A549 (cell line): ENCODE data around the gene SPA17. TPM values are rescaled to one million over a fixed set of nuclear protein-coding genes. Genes with fewer than 3 reads are reported as not detected.

Experiments
- ATAC-seq, 2 experiments: fragments of 200-7000 bp in 1 of 2; fragments of >200 bp in 1 of 2; cut with Nextera tagmentation in 1 of 2; cut with Tn5 transposase in 1 of 2; 3 replicates each; pipeline versions ENCODE4 v1.8.0 to v1.9.1; 2018 to 2020; ENCODE audit warnings: mild to moderate bottlenecking in 1 of 2, moderate library complexity in 1 of 2
- CTCF ChIA-PET: fragments of 300-600 bp; sonication (Branson Sonifier 250); formaldehyde crosslinking; extraction: SDS; loops from one replicate; lab custom pipeline; 2021; ENCODE audit warnings: antibody characterized with exemption, inconsistent platforms; lab: Yijun Ruan, JAX
- POLR2A ChIA-PET: fragments of 350-600 bp; formaldehyde crosslinking; extraction: SDS; loops from one replicate; lab custom pipeline; 2021; ENCODE audit warnings: antibody characterized with exemption, inconsistent platforms; lab: Yijun Ruan, JAX
- DNase-seq, 2 experiments: peaks; one replicate each; pipeline versions ENCODE4 v3.0.0 to v3.0.0-alpha.2; 2011 to 2016; ENCODE audit warnings: low read depth in 1 of 2, low spot score in 1 of 2
- FAIRE-seq: peaks from 2 replicates; lab custom pipeline; 2011; peaks lifted over from hg19 to GRCh38; lab: Jason Lieb, UNC
- H3K27ac ChIP-seq, 2 experiments: fragments of >200 bp; sonication (Bioruptor Twin); formaldehyde crosslinking; 3 replicates each; pipeline ENCODE4 v1.5.1; 2016 to 2017
- H3K4me1 ChIP-seq: fragments of >200 bp; sonication (Bioruptor Twin); formaldehyde crosslinking; 3 replicates; pipeline ENCODE4 v1.6.1; 2016
- H3K4me2 ChIP-seq: fragments of >200 bp; sonication (Bioruptor Twin); formaldehyde crosslinking; 3 replicates; pipeline ENCODE4 v1.6.1; 2016
- H3K4me3 ChIP-seq: fragments of >200 bp; sonication (Bioruptor Twin); formaldehyde crosslinking; 3 replicates; pipeline ENCODE4 v1.5.1; 2016
- H3K9me3 ChIP-seq: fragments of >200 bp; sonication (Bioruptor Twin); formaldehyde crosslinking; 3 replicates; pipeline ENCODE4 v1.6.1; 2016
- EHMT2 ChIP-seq: fragments of 200-600 bp; sonication (generic); IDR thresholded peaks from 2 replicates; pipeline ENCODE4 v1.6.1; 2016; ENCODE audit warnings: antibody characterized with exemption, low read depth, mild to moderate bottlenecking, moderate library complexity
- FOSB ChIP-seq: fragments of 250-450 bp; sonication (Bioruptor Pico); IDR thresholded peaks from 2 replicates; pipeline ENCODE4 v1.5.0; 2020; ENCODE audit warnings: mild to moderate bottlenecking, moderate library complexity
- FOSL2 ChIP-seq, 2 experiments: fragments of 450-650 bp in 1 of 2; fragments of >200 bp in 1 of 2; sonication (Bioruptor Twin) in 1 of 2; formaldehyde crosslinking; IDR thresholded peaks; 2 replicates each; pipeline versions ENCODE4 v1.5.0 to v1.6.1; 2016 to 2020; ENCODE audit warnings: mild to moderate bottlenecking in 1 of 2, moderate library complexity in 1 of 2
- GATA3 ChIP-seq: IDR thresholded peaks from 2 replicates; pipeline ENCODE4 v1.6.1; 2012; ENCODE audit warnings: borderline replicate concordance
- HOXB5 ChIP-seq: fragments of 250-450 bp; sonication (Bioruptor Pico); IDR thresholded peaks from 2 replicates; pipeline ENCODE4 v1.5.0; 2020; ENCODE audit warnings: mild to moderate bottlenecking, moderate library complexity
- KDM5A ChIP-seq: fragments of 200-600 bp; sonication (generic); IDR thresholded peaks from 2 replicates; pipeline ENCODE4 v1.6.1; 2016; ENCODE audit warnings: antibody characterized with exemption, mild to moderate bottlenecking
- NR3C1 ChIP-seq: fragments of >200 bp; sonication (Bioruptor Twin); formaldehyde crosslinking; IDR thresholded peaks from 3 replicates; pipeline ENCODE4 v1.6.1; 2017
- PHF8 ChIP-seq: fragments of 200-600 bp; sonication (generic); IDR thresholded peaks from 2 replicates; pipeline ENCODE4 v1.6.1; 2016; ENCODE audit warnings: low read depth, mild to moderate bottlenecking, antibody characterized with exemption, moderate library complexity, borderline replicate concordance
- RARB ChIP-seq: fragments of 250-450 bp; sonication (Bioruptor Pico); IDR thresholded peaks from 2 replicates; pipeline ENCODE4 v1.8.0; 2021; ENCODE audit warnings: mild to moderate bottlenecking, moderate library complexity
- RCOR1 ChIP-seq: fragments of 150-350 bp; IDR thresholded peaks from 2 replicates; pipeline ENCODE4 v1.6.1; 2014; ENCODE audit warnings: antibody characterized with exemption, low read length, low read depth
- RNF2 ChIP-seq: fragments of 200-600 bp; sonication (generic); IDR thresholded peaks from 2 replicates; pipeline ENCODE4 v1.6.1; 2016; ENCODE audit warnings: low read depth, mild to moderate bottlenecking, antibody characterized with exemption, moderate library complexity, borderline replicate concordance
- SMC3 ChIP-seq: fragments of >200 bp; sonication (Bioruptor Twin); formaldehyde crosslinking; IDR thresholded peaks from 3 replicates; pipeline ENCODE4 v1.6.1; 2018; ENCODE audit warnings: inconsistent platforms
- TP53 ChIP-seq: fragments of 250-450 bp; sonication (Bioruptor Pico); IDR thresholded peaks from 2 replicates; pipeline ENCODE4 v1.5.0; 2021; ENCODE audit warnings: mild to moderate bottlenecking, moderate library complexity
- WGBS: methylation state at CpG from one replicate; pipeline ENCODE4 v1.1.6; 2017; ENCODE audit errors: missing lambda C conversion rate; 5-methylcytosine and 5-hydroxymethylcytosine counted together
- polyA plus RNA-seq, 4 experiments: library from polyadenylated mRNA; depleted of rRNA in 3 of 4; stranded (reverse); fragments of >200 nt; fragmentation: RNase III in 1 of 4; extraction: RNeasy Plus Mini Kit Qiagen cat#74134 plus additional on column Dnase treatment in 1 of 4; gene quantifications; 2 replicates in 3 of 4; 3 replicates in 1 of 4; pipeline ENCODE4 v1.2.3, GENCODE V29; 2011 to 2017
- TF ChIP-seq, protein P1 (sequence below): fragments of >200 bp; sonication (Bioruptor Twin); formaldehyde crosslinking; IDR thresholded peaks from 3 replicates; pipeline ENCODE4 v1.5.1; 2016
- TF ChIP-seq, protein P2 (sequence below): fragments of 450-650 bp; IDR thresholded peaks from 2 replicates; pipeline ENCODE4 v1.6.1; 2014; ENCODE audit warnings: antibody characterized with exemption
- TF ChIP-seq, protein P3 (sequence below): fragments of 200-600 bp; sonication (generic); IDR thresholded peaks from 2 replicates; pipeline ENCODE4 v1.6.1; 2016; ENCODE audit warnings: antibody characterized with exemption, mild to moderate bottlenecking, moderate library complexity
- TF ChIP-seq, protein P4 (sequence below): IDR thresholded peaks from 2 replicates; pipeline ENCODE4 v1.6.1; 2012

Gene SPA17
- polyA plus RNA-seq, 2 of the 4 experiments (the other 2 are of a cell fraction), result 23.8 to 27.3 TPM

DNA sequence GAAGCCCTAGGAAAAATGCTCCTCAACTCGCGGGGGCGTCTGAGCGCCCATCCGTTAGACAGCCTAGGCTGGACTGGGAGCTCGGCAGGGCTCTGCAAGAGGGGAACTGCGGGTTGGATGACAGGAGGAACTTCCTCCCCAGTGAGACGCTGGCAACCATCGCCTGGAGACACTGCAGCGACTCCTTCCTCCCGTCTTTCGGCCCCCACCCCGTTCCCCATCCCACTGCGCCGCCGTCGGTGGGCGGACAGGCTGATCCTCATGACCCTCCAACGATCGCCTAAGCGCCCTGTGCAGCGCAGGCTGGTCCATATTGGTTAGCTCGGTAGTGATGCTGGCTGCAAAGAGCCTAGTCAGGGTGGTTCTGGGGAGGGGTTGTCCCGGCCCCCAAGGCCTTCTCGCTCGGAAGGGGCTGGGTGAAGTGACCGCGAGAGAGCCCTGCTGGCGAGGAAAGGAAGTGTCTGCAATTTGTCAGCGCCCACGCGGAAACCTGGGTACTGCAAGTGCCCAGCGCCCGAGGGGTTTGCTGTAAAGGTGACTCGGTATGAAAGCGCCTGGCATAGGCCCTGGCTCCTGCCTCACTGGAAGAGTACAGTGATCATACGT, 66.7 kb downstream of the SPA17 start:
- no peaks in the 10 kb centered on the region for H3K9me3 ChIP-seq
- FAIRE-seq, result no peak
- CTCF ChIA-PET, result interaction anchor here (1.0 to 2.4 kb wide), 5 partner anchors 11 to 96 kb away, joined by 3 to 8 read pairs (median 6); partner anchors contain the start of gene VSIG2
- peak; percentile 60 to 68 for ATAC-seq
- peak overlapping the region; percentile 54 for H3K4me3 ChIP-seq
- peak; percentile 23 to 46 for DNase-seq
- 19% methylated on average over 13 of the region's 37 CpGs for WGBS
- POLR2A ChIA-PET, result no interaction called here
- no peak for TF ChIP-seq FOSB (CRISPR knock-in tag)
- no peak for TF ChIP-seq KDM5A
- TF ChIP-seq, protein P1, sequence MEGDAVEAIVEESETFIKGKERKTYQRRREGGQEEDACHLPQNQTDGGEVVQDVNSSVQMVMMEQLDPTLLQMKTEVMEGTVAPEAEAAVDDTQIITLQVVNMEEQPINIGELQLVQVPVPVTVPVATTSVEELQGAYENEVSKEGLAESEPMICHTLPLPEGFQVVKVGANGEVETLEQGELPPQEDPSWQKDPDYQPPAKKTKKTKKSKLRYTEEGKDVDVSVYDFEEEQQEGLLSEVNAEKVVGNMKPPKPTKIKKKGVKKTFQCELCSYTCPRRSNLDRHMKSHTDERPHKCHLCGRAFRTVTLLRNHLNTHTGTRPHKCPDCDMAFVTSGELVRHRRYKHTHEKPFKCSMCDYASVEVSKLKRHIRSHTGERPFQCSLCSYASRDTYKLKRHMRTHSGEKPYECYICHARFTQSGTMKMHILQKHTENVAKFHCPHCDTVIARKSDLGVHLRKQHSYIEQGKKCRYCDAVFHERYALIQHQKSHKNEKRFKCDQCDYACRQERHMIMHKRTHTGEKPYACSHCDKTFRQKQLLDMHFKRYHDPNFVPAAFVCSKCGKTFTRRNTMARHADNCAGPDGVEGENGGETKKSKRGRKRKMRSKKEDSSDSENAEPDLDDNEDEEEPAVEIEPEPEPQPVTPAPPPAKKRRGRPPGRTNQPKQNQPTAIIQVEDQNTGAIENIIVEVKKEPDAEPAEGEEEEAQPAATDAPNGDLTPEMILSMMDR, result 0 out of 3 replicates have a peak, but pooled peaks have one; percentile 16
- TF ChIP-seq PHF8, result no peak
- H3K27ac ChIP-seq, result peak overlapping the region in 1 of 2 experiments; percentile 74; a peak in 3 of 6 replicates
- peak overlapping the region; percentile 94 for H3K4me2 ChIP-seq
- H3K4me1 ChIP-seq, result 0 out of 3 replicates have a peak, but pooled peaks cover 4% of the 10 kb centered on the region

DNA sequence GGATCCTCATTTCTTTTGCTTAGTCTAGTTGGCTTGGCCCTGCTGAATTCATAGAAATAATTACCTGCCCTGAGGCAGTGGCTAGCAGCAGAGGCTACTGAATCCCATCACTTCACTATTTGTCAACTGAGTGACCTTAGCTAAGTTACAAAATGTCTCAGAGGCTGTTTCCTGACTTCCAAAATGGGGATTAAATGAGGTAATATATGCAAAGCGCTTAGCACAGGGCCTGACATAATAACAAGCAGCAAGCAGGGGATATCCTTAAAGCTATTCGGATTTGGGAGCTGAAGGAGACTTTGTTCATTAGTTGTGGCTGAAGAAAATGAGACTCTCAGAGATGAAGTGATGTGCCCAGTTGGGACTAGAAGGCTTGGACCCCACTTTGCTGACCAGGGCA, 68.9 kb downstream of the SPA17 start:
- FAIRE-seq (no peak), ATAC-seq (no peak), DNase-seq (no peak)
- H3K4me2 ChIP-seq, result no peak overlapping the region
- CTCF ChIA-PET, result interaction anchor here (1.1 to 3.5 kb wide), 3 partner anchors 16 to 51 kb away, joined by 3 to 9 read pairs (median 8); no protein-coding TSS in a partner anchor
- no peaks in the 10 kb centered on the region for H3K9me3 ChIP-seq
- H3K27ac ChIP-seq, result no peak overlapping the region
- TF ChIP-seq, protein P2, sequence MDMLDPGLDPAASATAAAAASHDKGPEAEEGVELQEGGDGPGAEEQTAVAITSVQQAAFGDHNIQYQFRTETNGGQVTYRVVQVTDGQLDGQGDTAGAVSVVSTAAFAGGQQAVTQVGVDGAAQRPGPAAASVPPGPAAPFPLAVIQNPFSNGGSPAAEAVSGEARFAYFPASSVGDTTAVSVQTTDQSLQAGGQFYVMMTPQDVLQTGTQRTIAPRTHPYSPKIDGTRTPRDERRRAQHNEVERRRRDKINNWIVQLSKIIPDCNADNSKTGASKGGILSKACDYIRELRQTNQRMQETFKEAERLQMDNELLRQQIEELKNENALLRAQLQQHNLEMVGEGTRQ, result no peak
- TF ChIP-seq SMC3 (no peak), EHMT2 (no peak), FOSL2 (IDR thresholded peaks at IDR 0.05) (no peak), FOSL2 (CRISPR knock-in tag; IDR thresholded peaks at IDR 0.05) (no peak), RNF2 (no peak), HOXB5 (CRISPR knock-in tag) (no peak), TP53 (CRISPR knock-in tag) (no peak), GATA3 (no peak), RCOR1 (no peak), RARB (CRISPR knock-in tag) (no peak), NR3C1 (no peak)
- TF ChIP-seq, protein P3, sequence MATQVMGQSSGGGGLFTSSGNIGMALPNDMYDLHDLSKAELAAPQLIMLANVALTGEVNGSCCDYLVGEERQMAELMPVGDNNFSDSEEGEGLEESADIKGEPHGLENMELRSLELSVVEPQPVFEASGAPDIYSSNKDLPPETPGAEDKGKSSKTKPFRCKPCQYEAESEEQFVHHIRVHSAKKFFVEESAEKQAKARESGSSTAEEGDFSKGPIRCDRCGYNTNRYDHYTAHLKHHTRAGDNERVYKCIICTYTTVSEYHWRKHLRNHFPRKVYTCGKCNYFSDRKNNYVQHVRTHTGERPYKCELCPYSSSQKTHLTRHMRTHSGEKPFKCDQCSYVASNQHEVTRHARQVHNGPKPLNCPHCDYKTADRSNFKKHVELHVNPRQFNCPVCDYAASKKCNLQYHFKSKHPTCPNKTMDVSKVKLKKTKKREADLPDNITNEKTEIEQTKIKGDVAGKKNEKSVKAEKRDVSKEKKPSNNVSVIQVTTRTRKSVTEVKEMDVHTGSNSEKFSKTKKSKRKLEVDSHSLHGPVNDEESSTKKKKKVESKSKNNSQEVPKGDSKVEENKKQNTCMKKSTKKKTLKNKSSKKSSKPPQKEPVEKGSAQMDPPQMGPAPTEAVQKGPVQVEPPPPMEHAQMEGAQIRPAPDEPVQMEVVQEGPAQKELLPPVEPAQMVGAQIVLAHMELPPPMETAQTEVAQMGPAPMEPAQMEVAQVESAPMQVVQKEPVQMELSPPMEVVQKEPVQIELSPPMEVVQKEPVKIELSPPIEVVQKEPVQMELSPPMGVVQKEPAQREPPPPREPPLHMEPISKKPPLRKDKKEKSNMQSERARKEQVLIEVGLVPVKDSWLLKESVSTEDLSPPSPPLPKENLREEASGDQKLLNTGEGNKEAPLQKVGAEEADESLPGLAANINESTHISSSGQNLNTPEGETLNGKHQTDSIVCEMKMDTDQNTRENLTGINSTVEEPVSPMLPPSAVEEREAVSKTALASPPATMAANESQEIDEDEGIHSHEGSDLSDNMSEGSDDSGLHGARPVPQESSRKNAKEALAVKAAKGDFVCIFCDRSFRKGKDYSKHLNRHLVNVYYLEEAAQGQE, result no peak
- TF ChIP-seq, protein P4, sequence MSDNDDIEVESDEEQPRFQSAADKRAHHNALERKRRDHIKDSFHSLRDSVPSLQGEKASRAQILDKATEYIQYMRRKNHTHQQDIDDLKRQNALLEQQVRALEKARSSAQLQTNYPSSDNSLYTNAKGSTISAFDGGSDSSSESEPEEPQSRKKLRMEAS, result no peak
- no peak overlapping the region for H3K4me3 ChIP-seq
- 76% methylated on average over 2 of the region's 2 CpGs for whole genome bisulfite sequencing
- POLR2A ChIA-PET, result no interaction called here
- peaks cover 9% of the 10 kb centered on the region; the same call in 2 of the 3 replicates for H3K4me1 ChIP-seq
